Measurements from ENCODE around the gene MAP3K20. TPM values are rescaled to one million over a fixed set of nuclear protein-coding genes. Genes with fewer than 3 reads are reported as not detected.

Gene MAP3K20
- total and polyA plus RNA-seq, 2 of the 4 experiments (the other 2 are of a cell fraction): 27.5 to 84.4 TPM

- H3K27ac ChIP-seq (ENCODE audit: insufficient read depth, low read length): no peak overlapping the region
- ChIA-PET CTCF (no interaction called here), POLR2A (ENCODE audit: unreplicated experiment) (no interaction called here)
- no peak overlapping the region for H3K9ac ChIP-seq (ENCODE audit: low read depth, low read length)
- intact Hi-C loops (cut with micrococcal nuclease) (no loop called here), in situ Hi-C loops (cut with MboI; ENCODE audit: low sequenced_read_pairs) (no loop called here), dilution Hi-C loops (cut with HindIII; ENCODE audit: low sequenced_read_pairs, unreplicated experiment) (no loop called here)
- BruUV-seq (replicated peaks): no TSS peak
- H2BK15ac ChIP-seq (ENCODE audit: low read depth, low read length): peak overlapping the region; percentile 6; the same call in 1 of the 3 replicates
- ATAC-seq (ENCODE audit: low read depth): peak; percentile 25
- H3K4me1 ChIP-seq (ENCODE audit: control insufficient read depth, insufficient read depth, low read length): peaks cover 25% of the 10 kb centered on the region
- 0 out of 2 replicates have a peak overlapping the region, but pooled peaks have one; percentile 10 for H2BK20ac ChIP-seq (ENCODE audit: low read depth, low read length)
- peak overlapping the region; percentile 11; the same call in 1 of the 2 replicates for H2BK120ac ChIP-seq (ENCODE audit: low read depth, low read length)
- H3K23ac ChIP-seq (ENCODE audit: low read depth, low read length): no peak overlapping the region
- WGBS, 2 experiments (ENCODE audit: extremely low coverage in 2 of 2, insufficient read length in 1 of 2): no CpG with 5 or more reads among the region's 2 CpGs
- H3K9me1 ChIP-seq (ENCODE audit: insufficient read depth, low read length): peaks cover 7% of the 10 kb centered on the region
- peak; percentile 84 for TF ChIP-seq MAFK (IDR thresholded peaks at IDR 0.05; ENCODE audit: low read depth, low read length)
- no peak for TF ChIP-seq MXI1 (IDR thresholded peaks at IDR 0.05; ENCODE audit: borderline replicate concordance, low read depth, low read length)
- no peak for TF ChIP-seq BHLHE40 (IDR thresholded peaks at IDR 0.05; ENCODE audit: low read depth, low read length)
- no peak for TF ChIP-seq RFX5 (IDR thresholded peaks at IDR 0.05; ENCODE audit: low read depth, low read length)
- TF ChIP-seq SMC3 (IDR thresholded peaks at IDR 0.05; ENCODE audit: low read depth, low read length): no peak
- no peaks in the 10 kb centered on the region for H3K9me3 ChIP-seq (ENCODE audit: control insufficient read depth, insufficient read depth, low read length)
- H4K20me1 ChIP-seq (ENCODE audit: insufficient read depth, low read length): no peaks in the 10 kb centered on the region
- DNase-seq: peak; percentile 76
- peak overlapping the region; percentile 34; the same call in 1 of the 2 replicates for H3K14ac ChIP-seq (replicated peaks; ENCODE audit: low read depth, low read length)
- no peak overlapping the region; the same call in 1 of the 2 replicates for H4K5ac ChIP-seq (ENCODE audit: low read depth, low read length)
- H3K36me3 ChIP-seq (ENCODE audit: control insufficient read depth, insufficient read depth, low read length): no peaks in the 10 kb centered on the region; the same call in 1 of the 2 replicates
- peak overlapping the region; percentile 57; the same call in 1 of the 2 replicates for H3K18ac ChIP-seq (ENCODE audit: low read depth, low read length)
- peaks cover 18 to 61% of the 10 kb centered on the region in 2 experiments for H3K79me1 ChIP-seq (ENCODE audit: low read depth in 1 of 2, low read length in 2 of 2)
- no peak overlapping the region for H3K56ac ChIP-seq (ENCODE audit: extremely low read depth, insufficient read depth, low read length)
- no peak overlapping the region for H3K4me3 ChIP-seq (ENCODE audit: insufficient read depth, low read depth, low read length)
- peak overlapping the region; percentile 21; the same call in 1 of the 2 replicates for H3K4ac ChIP-seq (ENCODE audit: low read depth, low read length)
- H2BK5ac ChIP-seq (ENCODE audit: low read depth, low read length, poor library complexity, severe bottlenecking): peak overlapping the region; percentile 89
- no peak overlapping the region for H2AK5ac ChIP-seq (ENCODE audit: low read depth, low read length)
- no peak overlapping the region for H4K8ac ChIP-seq (ENCODE audit: low read depth in 2 of 2, low read length in 2 of 2)
- H2AK9ac ChIP-seq (replicated peaks; ENCODE audit: low read depth, low read length, poor library complexity): no peak overlapping the region
- H2AFZ ChIP-seq (replicated peaks; ENCODE audit: low read length, poor library complexity): no peak overlapping the region
- H3K4me2 ChIP-seq (ENCODE audit: low read depth, low read length): no peak overlapping the region; the same call in 1 of the 2 replicates
- peak overlapping the region; percentile 9; the same call in 1 of the 2 replicates for H4K91ac ChIP-seq (ENCODE audit: insufficient read depth, low read depth, low read length)
- H3K27me3 ChIP-seq (ENCODE audit: control insufficient read depth, insufficient read depth, low read length): no peaks in the 10 kb centered on the region
Measured at GRCh38 chr2:173150087-173150486, 74.4 kb downstream of the MAP3K20 start.
